WTC11 (cell line): Measurements from ENCODE around the gene KLHL26. TPM values are rescaled to one million over a fixed set of nuclear protein-coding genes. Genes with fewer than 3 reads are reported as not detected.

Experiments
- ATAC-seq: fragments of 200-7000 bp; cut with Tn5 transposase; 2 replicates; pipeline ENCODE4 v1.10.0; 2021; ENCODE audit warnings: mild to moderate bottlenecking, moderate library complexity
- CTCF ChIA-PET: fragments of 300-600 bp; sonication (Branson Sonifier 250); formaldehyde crosslinking; loops from one replicate; lab custom pipeline; 2021; ENCODE audit warnings: antibody characterized with exemption; lab: Charles Lee
- POLR2A ChIA-PET: fragments of 350-600 bp; sonication (Branson Sonifier 250); formaldehyde crosslinking; loops from one replicate; lab custom pipeline; 2021; ENCODE audit warnings: antibody characterized with exemption; lab: Charles Lee
- DNase-seq: peaks from one replicate; pipeline ENCODE4 v3.0.0; 2021; ENCODE audit warnings: low spot score
- H3K27ac Mint-ChIP-seq: 2 replicates; pipeline ENCODE4 v1.8.0; 2021; ENCODE audit warnings: mixed read lengths
- H3K27me3 Mint-ChIP-seq: 2 replicates; pipeline ENCODE4 v1.8.0; 2021; ENCODE audit warnings: low read depth, mild to moderate bottlenecking, moderate library complexity, mixed read lengths
- H3K36me3 Mint-ChIP-seq: 2 replicates; pipeline ENCODE4 v1.8.0; 2021; ENCODE audit warnings: mixed read lengths
- H3K4me1 Mint-ChIP-seq: 2 replicates; pipeline ENCODE4 v1.8.0; 2022; ENCODE audit warnings: mixed read lengths
- H3K4me3 Mint-ChIP-seq: 2 replicates; pipeline ENCODE4 v1.8.0; 2021; ENCODE audit warnings: mild to moderate bottlenecking, moderate library complexity, mixed read lengths
- H3K9me3 Mint-ChIP-seq: 2 replicates; pipeline ENCODE4 v1.8.0; 2021; ENCODE audit warnings: mixed read lengths
- AFF4 ChIP-seq: sonication (generic); formaldehyde crosslinking; IDR thresholded peaks from 2 replicates; pipeline ENCODE4 v1.8.1; 2023; ENCODE audit warnings: mild to moderate bottlenecking, missing genetic modification reagents, borderline replicate concordance
- CTCF ChIP-seq: fragments of 200-600 bp; IDR thresholded peaks from 2 replicates; pipeline ENCODE4 v1.8.0; 2022; ENCODE audit warnings: antibody characterized with exemption
- E2F1 ChIP-seq: sonication (generic); formaldehyde crosslinking; IDR thresholded peaks from 2 replicates; pipeline ENCODE4 v1.8.0; 2022; ENCODE audit warnings: mild to moderate bottlenecking, missing genetic modification reagents
- ELF4 ChIP-seq: sonication (generic); formaldehyde crosslinking; IDR thresholded peaks from 2 replicates; pipeline ENCODE4 v1.8.1; 2022; ENCODE audit warnings: low read depth, mild to moderate bottlenecking, moderate library complexity, missing genetic modification reagents
- FOXK1 ChIP-seq: sonication (generic); formaldehyde crosslinking; IDR thresholded peaks from 2 replicates; pipeline ENCODE4 v1.8.0; 2022; ENCODE audit warnings: mild to moderate bottlenecking, moderate library complexity, missing genetic modification reagents
- JUN ChIP-seq: sonication (generic); formaldehyde crosslinking; IDR thresholded peaks from 2 replicates; pipeline ENCODE4 v1.8.0; 2023; ENCODE audit warnings: mild to moderate bottlenecking, missing genetic modification reagents
- KAT7 ChIP-seq: sonication (generic); formaldehyde crosslinking; IDR thresholded peaks from 2 replicates; pipeline ENCODE4 v1.8.1; 2023; ENCODE audit warnings: missing genetic modification reagents, mild to moderate bottlenecking, borderline replicate concordance
- STAT6 ChIP-seq: sonication (generic); formaldehyde crosslinking; conservative IDR thresholded peaks from 2 replicates; pipeline ENCODE4 v1.8.1; 2023; ENCODE audit warnings: mild to moderate bottlenecking, low read depth, missing genetic modification reagents, moderate library complexity
- USF1 ChIP-seq: sonication (generic); formaldehyde crosslinking; IDR thresholded peaks from 2 replicates; pipeline ENCODE4 v1.8.0; 2022; ENCODE audit warnings: mild to moderate bottlenecking, missing genetic modification reagents
- total RNA-seq: library from RNA; stranded (reverse); gene quantifications from 3 replicates; pipeline ENCODE4 v1.2.3, GENCODE V29; 2021

Gene KLHL26
- total RNA-seq, 1 experiment from 2014 or later = 13.1 TPM

- TF ChIP-seq AFF4 (CRISPR knock-in tag) (no peak), KAT7 (no peak), USF1 (no peak)
- TF ChIP-seq, all 79 proteins: peak for 0
Observed at GRCh38 chr19:18674616-18675015, 37.8 kb downstream of the KLHL26 start (continued).

- Mint-ChIP-seq H3K4me3 (no peak overlapping the region), H3K9me3 (no peaks in the 10 kb centered on the region), H3K4me1 (peaks cover 18% of the 10 kb centered on the region), H3K36me3 (no peaks in the 10 kb centered on the region), H3K27me3 (no peaks in the 10 kb centered on the region), H3K27ac (no peak overlapping the region)
- POLR2A ChIA-PET = no interaction called here
- DNase-seq (peak; percentile 65), ATAC-seq (peak; percentile 26)
- TF ChIP-seq CTCF (peak; percentile 45; the same call in 1 of the 2 replicates), E2F1 (CRISPR knock-in tag) (0 out of 2 replicates have a peak, but pooled peaks have one; percentile 23), FOXK1 (CRISPR knock-in tag) (no peak)
- CTCF ChIA-PET = interaction anchor here (0.6 to 3.6 kb wide), 15 partner anchors 9 to 225 kb away, joined by 3 to 39 read pairs (median 5); partner anchors contain the start of genes ELL, REX1BD and UBA52
Observed at GRCh38 chr19:18675779-18676178, 39.0 kb downstream of the KLHL26 start.

- ATAC-seq = no peak
- ChIA-PET POLR2A (interaction anchor here (0.6 kb wide), 1 partner anchor 147 kb away, joined by 3 read pairs; no protein-coding TSS in a partner anchor), CTCF (interaction anchor here (0.7 to 3.6 kb wide), 16 partner anchors 8 to 225 kb away, joined by 3 to 39 read pairs (median 5); partner anchors contain the start of genes ELL, REX1BD and UBA52)
- H3K4me3 Mint-ChIP-seq = no peak overlapping the region
- peaks cover 18% of the 10 kb centered on the region for H3K4me1 Mint-ChIP-seq
- H3K9me3 Mint-ChIP-seq = no peaks in the 10 kb centered on the region
- H3K36me3 Mint-ChIP-seq = no peaks in the 10 kb centered on the region
- DNase-seq = no peak
- no peaks in the 10 kb centered on the region for H3K27me3 Mint-ChIP-seq
- no peak for TF ChIP-seq JUN (CRISPR knock-in tag)
- TF ChIP-seq STAT6 (CRISPR knock-in tag) = no peak
- TF ChIP-seq ELF4 (CRISPR knock-in tag) = no peak
- H3K27ac Mint-ChIP-seq = no peak overlapping the region; the same call in 1 of the 2 replicates
Observed at GRCh38 chr19:18676692-18677091, 39.9 kb downstream of the KLHL26 start.
